CD14-positive monocyte (primary cell): ENCODE measurements around the gene PHLDA1. TPM values are rescaled to one million over a fixed set of nuclear protein-coding genes. Genes with fewer than 3 reads are reported as not detected.
"Not testable (repeated sequence)": the region's sequence is repeated elsewhere in the genome, so short reads cannot be mapped to it uniquely, and the experiment has no call there.

ENCODE experiments used
- DNase-seq, 3 donors: peaks; one replicate each; pipeline ENCODE4 v3.0.0-alpha.2; 2011 to 2022
- H2AFZ ChIP-seq: 2 replicates; pipeline ENCODE4 v1.6.0; 2012; ENCODE audit warnings: mild to moderate bottlenecking, low read depth, low read length, inconsistent platforms; ENCODE audit not compliant: insufficient read depth, poor library complexity, severe bottlenecking
- H3K27ac ChIP-seq, 2 donors: 1 replicate in 1 of 2; 2 replicates in 1 of 2; pipeline ENCODE4 v1.5.1; 2012 to 2013; ENCODE audit warnings: low read length in 2 of 2, control low read depth in 1 of 2, inconsistent platforms in 1 of 2, low read depth in 1 of 2, mild to moderate bottlenecking in 1 of 2
- H3K27me3 ChIP-seq, 2 donors: one replicate each; pipeline versions ENCODE4 v1.6.0 to v1.6.1; 2011 to 2013; ENCODE audit warnings: low read length in 2 of 2; ENCODE audit not compliant: control insufficient read depth in 2 of 2, insufficient read depth in 2 of 2
- H3K36me3 ChIP-seq, 2 donors: replicated peaks in 1 of 2; 1 replicate in 1 of 2; 2 replicates in 1 of 2; pipeline versions ENCODE4 v1.5.1 to v1.6.1; 2012 to 2013; ENCODE audit warnings: low read length in 2 of 2, control low read depth in 1 of 2, inconsistent platforms in 1 of 2, mild to moderate bottlenecking in 1 of 2; ENCODE audit not compliant: insufficient read depth in 2 of 2, control insufficient read depth in 1 of 2
- H3K4me1 ChIP-seq, 2 donors: 1 replicate in 1 of 2; 2 replicates in 1 of 2; pipeline versions ENCODE4 v1.5.1 to v1.6.1; 2012 to 2013; ENCODE audit warnings: low read length in 2 of 2, control low read depth in 1 of 2, inconsistent platforms in 1 of 2, mild to moderate bottlenecking in 1 of 2, moderate library complexity in 1 of 2; ENCODE audit not compliant: insufficient read depth in 2 of 2, control insufficient read depth in 1 of 2
- H3K4me2 ChIP-seq: replicated peaks from 2 replicates; pipeline ENCODE3; 2012; ENCODE audit warnings: low read length, moderate library complexity, mild to moderate bottlenecking; ENCODE audit not compliant: poor library complexity, severe bottlenecking; ENCODE audit errors: extremely low read depth
- H3K4me3 ChIP-seq, 3 experiments: fragments of 200-600 bp in 1 of 3; sonication (generic) in 1 of 3; replicated peaks in 1 of 3; 1 replicate in 2 of 3; 2 replicates in 1 of 3; pipeline ENCODE4 v1.5.1; 2011 to 2013; ENCODE audit warnings: low read length in 3 of 3, mild to moderate bottlenecking in 3 of 3, control low read depth in 2 of 3, low read depth in 2 of 3, inconsistent platforms in 1 of 3, moderate library complexity in 1 of 3
- H3K79me2 ChIP-seq: 2 replicates; pipeline ENCODE4 v1.6.0; 2012; ENCODE audit warnings: mild to moderate bottlenecking, control low read depth, inconsistent platforms, low read length, moderate library complexity; ENCODE audit not compliant: insufficient read depth
- H3K9ac ChIP-seq: 2 replicates; pipeline ENCODE4 v1.6.0; 2017; ENCODE audit warnings: low read length, mild to moderate bottlenecking; ENCODE audit not compliant: insufficient read depth, poor library complexity, severe bottlenecking
- H3K9me3 ChIP-seq, 2 donors: replicated peaks in 1 of 2; 1 replicate in 1 of 2; 2 replicates in 1 of 2; pipeline versions ENCODE4 v1.5.1 to v1.6.1; 2012 to 2013; ENCODE audit warnings: low read length in 2 of 2, control low read depth in 1 of 2; ENCODE audit not compliant: control insufficient read depth in 1 of 2, insufficient read depth in 1 of 2
- H4K20me1 ChIP-seq: 2 replicates; pipeline ENCODE4 v1.6.0; 2012; ENCODE audit warnings: mild to moderate bottlenecking, low read length, control low read depth, moderate library complexity; ENCODE audit not compliant: insufficient read depth
- H3K27ac Mint-ChIP-seq, 7 donors: one replicate each; pipeline ENCODE4 v1.8.0; 2020; ENCODE audit warnings: mild to moderate bottlenecking in 7 of 7, mixed read lengths in 7 of 7, moderate library complexity in 6 of 7, inconsistent platforms in 2 of 7
- H3K27me3 Mint-ChIP-seq, 3 donors: one replicate each; pipeline ENCODE4 v1.8.0; 2021 to 2022; ENCODE audit warnings: low read depth in 3 of 3, mild to moderate bottlenecking in 3 of 3, mixed read lengths in 3 of 3, moderate library complexity in 3 of 3, inconsistent platforms in 1 of 3
- H3K36me3 Mint-ChIP-seq, 2 donors: one replicate each; pipeline ENCODE4 v1.8.0; 2020; ENCODE audit warnings: mixed read lengths in 2 of 2, inconsistent platforms in 1 of 2, mild to moderate bottlenecking in 1 of 2
- H3K4me1 Mint-ChIP-seq: one replicate; pipeline ENCODE4 v1.8.0; 2020; ENCODE audit warnings: mild to moderate bottlenecking, mixed read lengths
- H3K4me3 Mint-ChIP-seq, 2 donors: one replicate each; pipeline ENCODE4 v1.8.0; 2020; ENCODE audit warnings: mild to moderate bottlenecking in 2 of 2, mixed read lengths in 2 of 2, moderate library complexity in 1 of 2
- H3K9me3 Mint-ChIP-seq, 7 donors: one replicate each; pipeline ENCODE4 v1.8.0; 2020 to 2022; ENCODE audit warnings: mixed read lengths in 7 of 7, mild to moderate bottlenecking in 6 of 7, moderate library complexity in 6 of 7, inconsistent platforms in 2 of 7
- WGBS: methylation state at CpG from one replicate; pipeline ENCODE4 v1.1.5; 2013; ENCODE audit warnings: missing lambda C conversion rate; ENCODE audit not compliant: insufficient coverage; 5-methylcytosine and 5-hydroxymethylcytosine counted together
- intact Hi-C, 2 donors: fragments of 100-400 bp; cut with micrococcal nuclease; formaldehyde crosslinking; loops; one replicate each; pipeline versions ENCODE4 v1.15.0 to v1.15.1; 2023
- polyA plus RNA-seq, 3 donors: library from polyadenylated mRNA; depleted of rRNA in 1 of 3; unstranded in 2 of 3; stranded (reverse) in 1 of 3; fragments of 300-500 nt in 2 of 3; fragments of >200 nt in 1 of 3; fragmentation: Illumina TruSeq in 2 of 3; gene quantifications; 1 replicate in 2 of 3; 2 replicates in 1 of 3; pipeline ENCODE4 v1.2.3, GENCODE V29; 2012 to 2021
- TF ChIP-seq, protein P1 (sequence below): fragments of 200-600 bp; IDR thresholded peaks from one replicate; pipeline ENCODE4 v1.8.0; 2022; ENCODE audit warnings: antibody characterized with exemption, mild to moderate bottlenecking

PHLDA1 gene
- polyA plus RNA-seq, 3 donors: 1.1 to 5.8 (median 1.6) TPM

DNA sequence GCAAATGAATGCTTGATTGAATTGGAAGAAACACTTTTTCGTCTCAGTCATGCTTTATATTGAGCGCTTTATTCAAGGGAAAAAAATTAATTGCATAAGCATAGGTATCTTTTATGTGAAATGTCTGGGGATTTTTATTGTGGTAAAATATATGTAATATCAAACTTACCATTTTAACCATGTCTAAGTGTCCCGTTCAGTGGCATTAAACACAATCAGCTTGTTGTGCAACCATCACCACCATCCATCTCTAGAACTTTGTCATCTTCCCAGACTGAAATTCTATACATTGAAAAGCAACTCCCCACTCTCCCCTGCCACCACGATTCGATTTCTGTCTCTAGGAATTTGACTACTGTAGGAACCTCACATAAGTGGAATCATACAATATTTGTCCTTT, 39.8 kb downstream of the PHLDA1 start:
- Histone ChIP-seq H4K20me1 (no peaks in the 10 kb centered on the region), H3K4me3 (no peak overlapping the region), H3K27me3 (no peaks in the 10 kb centered on the region), H3K36me3 (no peaks in the 10 kb centered on the region), H3K4me1 (no peaks in the 10 kb centered on the region), H3K9me3 (no peaks in the 10 kb centered on the region), H3K79me2 (no peaks in the 10 kb centered on the region), H3K27ac (no peak overlapping the region), H2AFZ (no peak overlapping the region), H3K9ac (no peak overlapping the region), H3K4me2 (no peak overlapping the region)
- Mint-ChIP-seq H3K27ac (no peak overlapping the region), H3K4me1 (no peaks in the 10 kb centered on the region), H3K4me3 (no peak overlapping the region), H3K9me3 (peaks cover 4 to 16% (median 9%) of the 10 kb centered on the region in 7 donors), H3K27me3 (peaks cover 0 to 2% (median 0%) of the 10 kb centered on the region in 3 donors), H3K36me3 (no peaks in the 10 kb centered on the region)
- no peak for DNase-seq
- TF ChIP-seq, protein P1, sequence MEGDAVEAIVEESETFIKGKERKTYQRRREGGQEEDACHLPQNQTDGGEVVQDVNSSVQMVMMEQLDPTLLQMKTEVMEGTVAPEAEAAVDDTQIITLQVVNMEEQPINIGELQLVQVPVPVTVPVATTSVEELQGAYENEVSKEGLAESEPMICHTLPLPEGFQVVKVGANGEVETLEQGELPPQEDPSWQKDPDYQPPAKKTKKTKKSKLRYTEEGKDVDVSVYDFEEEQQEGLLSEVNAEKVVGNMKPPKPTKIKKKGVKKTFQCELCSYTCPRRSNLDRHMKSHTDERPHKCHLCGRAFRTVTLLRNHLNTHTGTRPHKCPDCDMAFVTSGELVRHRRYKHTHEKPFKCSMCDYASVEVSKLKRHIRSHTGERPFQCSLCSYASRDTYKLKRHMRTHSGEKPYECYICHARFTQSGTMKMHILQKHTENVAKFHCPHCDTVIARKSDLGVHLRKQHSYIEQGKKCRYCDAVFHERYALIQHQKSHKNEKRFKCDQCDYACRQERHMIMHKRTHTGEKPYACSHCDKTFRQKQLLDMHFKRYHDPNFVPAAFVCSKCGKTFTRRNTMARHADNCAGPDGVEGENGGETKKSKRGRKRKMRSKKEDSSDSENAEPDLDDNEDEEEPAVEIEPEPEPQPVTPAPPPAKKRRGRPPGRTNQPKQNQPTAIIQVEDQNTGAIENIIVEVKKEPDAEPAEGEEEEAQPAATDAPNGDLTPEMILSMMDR: no peak
- WGBS: 87% methylated on average over 2 of the region's 5 CpGs
- intact Hi-C loops: no loop called here

GRCh38 chr12:75990189-75990912, 41.2 kb downstream of the PHLDA1 start:
- no peak for DNase-seq
- peaks cover 4 to 16% (median 9%) of the 10 kb centered on the region in 7 donors for H3K9me3 Mint-ChIP-seq
- Histone ChIP-seq H2AFZ (no peak overlapping the region), H4K20me1 (no peaks in the 10 kb centered on the region), H3K36me3 (no peaks in the 10 kb centered on the region), H3K27me3 (no peaks in the 10 kb centered on the region), H3K27ac (no peak overlapping the region), H3K9ac (no peak overlapping the region), H3K9me3 (no peaks in the 10 kb centered on the region), H3K4me3 (no peak overlapping the region), H3K79me2 (no peaks in the 10 kb centered on the region), H3K4me1 (no peaks in the 10 kb centered on the region), H3K4me2 (no peak overlapping the region)
- no peaks in the 10 kb centered on the region for H3K36me3 Mint-ChIP-seq
- TF ChIP-seq, protein P1: no peak
- no peaks in the 10 kb centered on the region for H3K4me1 Mint-ChIP-seq
- intact Hi-C loops: no loop called here
- WGBS: 95% methylated on average over 2 of the region's 4 CpGs
- H3K27ac Mint-ChIP-seq: no peak overlapping the region
- H3K27me3 Mint-ChIP-seq: peaks cover 0 to 2% (median 0%) of the 10 kb centered on the region in 3 donors
- H3K4me3 Mint-ChIP-seq: no peak overlapping the region

- H3K4me3 Mint-ChIP-seq, H3K9me3 ChIP-seq, H3K27ac Mint-ChIP-seq, H3K27me3 ChIP-seq, DNase-seq, H3K36me3 ChIP-seq, H2AFZ ChIP-seq, H3K9ac ChIP-seq, H3K4me2 ChIP-seq, H3K27me3 Mint-ChIP-seq, H3K4me1 Mint-ChIP-seq, H3K4me3 ChIP-seq, H3K4me1 ChIP-seq, H3K36me3 Mint-ChIP-seq, H3K79me2 ChIP-seq, H4K20me1 ChIP-seq, H3K27ac ChIP-seq: not testable (repeated sequence)
- WGBS: no CpG with 5 or more reads among the region's 1 CpG
- H3K9me3 Mint-ChIP-seq: peaks cover 4 to 16% (median 9%) of the 10 kb centered on the region in 7 donors
- intact Hi-C loops: loop anchor here in 1 of 2 donors (10.0 kb wide), 1 partner anchor 53 kb away; no protein-coding TSS in a partner anchor
Observed at GRCh38 chr12:75987709-75988108, 43.9 kb downstream of the PHLDA1 start.
